RWPE1 (cell line): ENCODE data around the gene RAB9A.

Source experiments
- CTCF ChIA-PET: fragments of 350-600 bp; sonication (Branson Sonifier 250); formaldehyde crosslinking; extraction: SDS; loops from one replicate; lab custom pipeline; 2021; lab: Yijun Ruan, JAX
- POLR2A ChIA-PET: fragments of 400-600 bp; formaldehyde crosslinking; extraction: SDS; loops from one replicate; lab custom pipeline; 2020; ENCODE audit warnings: antibody characterized with exemption; ENCODE audit not compliant: low non-redundant PET; lab: Yijun Ruan, JAX
- DNase-seq: peaks from one replicate; pipeline ENCODE4 v3.0.0; 2012; ENCODE audit warnings: low spot score
- H3K27ac ChIP-seq: fragments of 450-650 bp; 2 replicates; pipeline ENCODE4 v1.5.1; 2017
- TF ChIP-seq, protein P1 (sequence below): fragments of 450-650 bp; conservative IDR thresholded peaks from 2 replicates; pipeline ENCODE4 v1.5.1; 2017; ENCODE audit warnings: low read depth, mild to moderate bottlenecking

The RAB9A gene

DNA sequence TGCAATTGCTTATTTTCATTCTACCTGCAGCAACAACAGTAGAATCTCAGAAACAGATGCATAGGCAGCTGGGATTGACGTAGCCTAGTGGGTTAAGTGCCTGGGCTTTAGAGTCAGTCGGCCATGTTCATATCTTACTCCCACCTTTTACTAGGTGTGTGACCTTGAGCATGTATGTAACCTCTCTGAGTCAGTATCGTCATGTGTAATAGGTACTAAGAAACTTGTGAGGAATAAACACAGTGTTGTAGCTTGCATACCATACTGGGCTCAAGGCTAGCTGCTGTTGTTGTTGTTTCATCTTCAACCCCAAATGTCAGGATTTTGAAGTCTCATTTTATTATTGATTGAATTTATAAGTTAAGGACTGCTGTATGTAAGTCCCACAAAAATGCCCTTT is 14.2 kb downstream of the RAB9A start:
- CTCF ChIA-PET: interaction anchor here (0.6 kb wide), 2 partner anchors 10 to 53 kb away, joined by 3 to 4 read pairs; no protein-coding TSS in a partner anchor
- TF ChIP-seq, protein P1, sequence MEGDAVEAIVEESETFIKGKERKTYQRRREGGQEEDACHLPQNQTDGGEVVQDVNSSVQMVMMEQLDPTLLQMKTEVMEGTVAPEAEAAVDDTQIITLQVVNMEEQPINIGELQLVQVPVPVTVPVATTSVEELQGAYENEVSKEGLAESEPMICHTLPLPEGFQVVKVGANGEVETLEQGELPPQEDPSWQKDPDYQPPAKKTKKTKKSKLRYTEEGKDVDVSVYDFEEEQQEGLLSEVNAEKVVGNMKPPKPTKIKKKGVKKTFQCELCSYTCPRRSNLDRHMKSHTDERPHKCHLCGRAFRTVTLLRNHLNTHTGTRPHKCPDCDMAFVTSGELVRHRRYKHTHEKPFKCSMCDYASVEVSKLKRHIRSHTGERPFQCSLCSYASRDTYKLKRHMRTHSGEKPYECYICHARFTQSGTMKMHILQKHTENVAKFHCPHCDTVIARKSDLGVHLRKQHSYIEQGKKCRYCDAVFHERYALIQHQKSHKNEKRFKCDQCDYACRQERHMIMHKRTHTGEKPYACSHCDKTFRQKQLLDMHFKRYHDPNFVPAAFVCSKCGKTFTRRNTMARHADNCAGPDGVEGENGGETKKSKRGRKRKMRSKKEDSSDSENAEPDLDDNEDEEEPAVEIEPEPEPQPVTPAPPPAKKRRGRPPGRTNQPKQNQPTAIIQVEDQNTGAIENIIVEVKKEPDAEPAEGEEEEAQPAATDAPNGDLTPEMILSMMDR: no peak
- no peak for DNase-seq
- POLR2A ChIA-PET: no interaction called here
- H3K27ac ChIP-seq: no peak overlapping the region

DNA sequence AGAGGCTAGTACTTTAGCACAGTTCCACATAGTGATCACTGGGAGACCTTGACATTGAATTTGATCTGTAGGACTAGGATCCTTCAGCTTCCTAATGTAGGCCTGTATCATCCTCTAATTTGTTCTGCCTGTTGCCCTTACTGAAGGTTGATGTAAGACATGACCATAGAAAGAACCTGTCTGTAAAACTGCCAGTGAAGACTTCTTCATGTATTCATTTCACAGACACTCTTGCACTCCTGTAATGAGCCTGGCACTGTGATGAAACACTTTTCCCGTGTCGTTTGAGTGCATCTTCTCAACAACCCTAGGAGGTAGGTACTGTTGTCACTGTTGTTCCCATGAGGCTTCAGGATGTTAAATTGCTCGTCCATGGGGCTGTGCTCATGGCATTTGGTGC is 14.7 kb downstream of the RAB9A start:
- ChIA-PET CTCF (no interaction called here), POLR2A (no interaction called here)
- no peak overlapping the region for H3K27ac ChIP-seq
- DNase-seq: no peak
- TF ChIP-seq, protein P1: no peak

DNA sequence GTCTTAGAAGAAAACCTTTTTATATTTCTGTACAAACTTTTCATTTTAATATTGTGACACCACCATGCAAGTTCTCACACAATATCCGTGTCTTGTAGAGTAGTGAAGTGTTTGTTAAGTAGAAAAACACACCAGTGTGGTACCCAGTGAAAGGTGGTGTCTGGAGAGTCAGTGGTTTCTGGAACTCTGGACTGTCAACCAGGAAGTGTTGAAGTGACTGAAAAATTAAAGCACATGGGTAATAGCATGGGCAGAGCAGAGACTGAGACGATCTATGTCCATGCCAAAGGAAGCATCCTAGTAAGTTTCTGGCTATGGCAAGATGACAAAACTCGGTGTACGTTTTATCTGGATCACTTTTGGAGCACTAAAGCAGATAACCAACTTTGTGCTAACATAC is 22.2 kb downstream of the RAB9A start:
- POLR2A ChIA-PET: no interaction called here
- CTCF ChIA-PET: no interaction called here
- no peak overlapping the region for H3K27ac ChIP-seq
- no peak for DNase-seq
- TF ChIP-seq, protein P1: no peak

DNA sequence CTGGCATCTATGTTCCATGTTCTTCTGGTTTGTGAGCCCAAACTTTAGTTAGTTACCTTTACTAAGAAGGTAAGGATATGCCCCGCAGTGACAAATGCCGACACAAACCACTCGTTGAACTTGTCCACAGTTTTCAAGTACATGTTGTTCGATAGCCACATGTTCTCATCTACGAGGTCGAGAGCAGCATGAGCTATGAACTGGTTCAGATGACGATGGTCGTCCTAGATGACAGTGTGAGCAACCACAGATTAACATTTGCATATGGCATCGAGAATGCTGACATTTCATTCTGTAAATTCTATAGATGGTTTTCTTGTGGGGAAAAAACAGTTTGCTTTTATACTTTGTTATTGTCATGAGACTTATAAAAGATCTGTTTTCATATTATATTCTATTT is 27.5 kb downstream of the RAB9A start:
- ChIA-PET POLR2A (no interaction called here), CTCF (interaction anchor here (0.6 to 0.7 kb wide), 2 partner anchors 58 to 981 kb away, joined by 3 read pairs; no protein-coding TSS in a partner anchor)
- no peak overlapping the region for H3K27ac ChIP-seq
- TF ChIP-seq, protein P1: no peak
- DNase-seq: no peak

DNA sequence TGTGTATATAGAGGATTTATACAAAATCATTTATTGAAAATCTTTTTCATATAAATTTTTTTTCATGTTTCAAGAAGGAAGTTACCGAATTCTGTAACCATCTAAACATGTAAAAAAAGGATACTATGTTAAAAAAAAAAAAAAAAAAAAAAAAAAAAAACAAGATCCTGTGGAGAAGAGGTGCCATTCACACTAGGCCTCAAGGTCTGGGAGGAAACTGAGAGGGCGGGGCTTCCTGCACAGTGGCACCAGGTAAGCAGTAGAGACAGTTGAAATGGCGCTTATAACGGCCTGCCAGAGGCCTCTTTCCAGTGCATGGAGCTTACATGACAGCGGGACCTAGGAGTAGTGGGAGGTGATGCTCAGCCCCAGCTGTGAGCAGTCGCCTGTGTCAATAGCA is 28.0 kb downstream of the RAB9A start:
- no peak for DNase-seq
- no peak overlapping the region for H3K27ac ChIP-seq
- ChIA-PET POLR2A (no interaction called here), CTCF (interaction anchor here (0.6 kb wide), 1 partner anchor 58 kb away, joined by 3 read pairs; no protein-coding TSS in a partner anchor)
- TF ChIP-seq, protein P1: no peak

DNA sequence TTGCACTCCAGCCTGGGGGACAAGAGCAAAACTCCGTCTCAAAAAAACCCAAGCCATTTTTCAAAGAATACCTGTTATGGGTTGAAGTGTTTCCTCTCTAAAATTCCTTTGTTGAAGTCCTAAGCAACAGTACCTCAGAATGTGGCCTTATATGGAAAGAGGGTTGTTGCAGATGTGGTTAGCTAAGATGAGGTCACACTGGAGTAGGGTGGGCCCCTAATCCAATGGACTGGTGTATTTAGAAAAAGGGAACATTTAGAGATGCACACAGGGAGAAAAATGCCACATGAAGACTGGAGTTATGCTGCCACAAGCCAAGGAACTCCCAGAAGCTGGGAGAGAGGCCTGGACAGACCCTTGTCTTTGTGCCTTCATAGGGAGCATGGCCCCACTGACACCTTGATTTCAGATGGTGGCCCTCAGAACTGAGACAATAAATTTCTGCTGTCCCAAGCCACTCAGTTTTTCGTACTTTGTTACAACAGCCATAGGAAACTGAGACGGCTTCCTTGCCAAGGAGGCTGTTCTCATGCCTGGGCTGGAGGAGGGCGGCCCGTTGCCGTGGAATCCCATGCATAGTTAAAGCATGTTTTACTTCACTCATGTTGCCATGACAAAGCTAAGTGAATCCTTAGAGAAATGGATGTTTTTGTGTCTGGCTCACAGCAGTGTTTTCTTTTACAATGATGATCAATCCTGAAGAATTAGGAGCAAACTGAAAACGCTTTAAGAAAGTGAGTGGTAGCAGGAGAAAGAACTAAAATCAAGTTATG is 29.0 kb downstream of the RAB9A start:
- ChIA-PET POLR2A (no interaction called here), CTCF (no interaction called here)
- TF ChIP-seq, protein P1: no peak
- no peak for DNase-seq
- no peak overlapping the region for H3K27ac ChIP-seq
